ENCODE measurements around the gene TUBGCP2. TPM values are rescaled to one million over a fixed set of nuclear protein-coding genes. Genes with fewer than 3 reads are reported as not detected.

Gene TUBGCP2
- polyA plus RNA-seq, 3 donors: 25.9 to 78.6 (median 39.3) TPM

DNA sequence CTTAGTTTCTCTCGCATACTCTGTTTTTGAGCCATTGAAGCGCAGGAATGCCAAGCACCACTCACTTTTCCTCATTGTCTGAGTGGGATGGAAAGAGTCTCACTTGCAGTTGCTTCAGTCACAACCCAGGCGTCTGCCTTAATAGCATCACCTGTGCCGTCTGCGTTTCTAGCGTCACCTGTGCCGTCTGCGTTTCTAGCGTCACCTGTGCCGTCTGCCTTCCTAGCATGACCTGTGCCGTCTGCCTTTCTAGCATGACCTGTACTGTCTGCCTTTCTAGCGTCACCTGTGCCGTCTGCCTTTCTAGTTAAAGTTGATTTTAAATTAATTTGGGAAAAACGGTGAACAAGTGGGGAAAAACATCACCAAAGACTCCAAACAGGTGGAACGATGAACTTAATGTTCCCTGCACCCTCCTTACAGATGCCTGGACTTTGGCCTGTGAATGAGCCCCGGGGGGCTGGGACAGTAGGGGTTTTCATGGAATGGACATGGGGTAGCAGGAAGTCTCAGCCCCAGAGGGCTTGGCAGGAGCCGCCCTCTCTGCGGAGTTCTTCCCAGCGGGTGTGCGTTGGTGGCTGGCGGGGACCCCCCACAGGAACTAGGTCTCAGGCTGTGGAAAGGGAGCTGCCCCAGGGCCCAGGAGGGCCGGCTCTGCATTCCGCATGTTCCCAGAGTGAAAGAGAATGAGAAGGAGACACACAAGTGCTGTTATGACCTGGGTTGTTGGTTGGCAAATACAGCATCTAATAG lies 3.5 kb upstream of the TUBGCP2 start:
- Histone ChIP-seq H3K9me3 (replicated peaks in 1 of 2; ENCODE audit: control insufficient read depth in 1 of 2, insufficient read depth in 1 of 2, low read length in 2 of 2) (no peaks in the 10 kb centered on the region), H4K20me1 (ENCODE audit: insufficient read depth, low read length) (peaks cover 10% of the 10 kb centered on the region), H3K79me2 (ENCODE audit: insufficient read depth, low read length) (peaks cover 21% of the 10 kb centered on the region), H3K4me2 (replicated peaks; ENCODE audit: extremely low read depth, low read length, poor library complexity, severe bottlenecking) (no peak overlapping the region), H3K27ac (ENCODE audit: low read depth in 1 of 2, low read length in 2 of 2) (no peak overlapping the region), H3K27me3 (ENCODE audit: control insufficient read depth in 2 of 2, insufficient read depth in 2 of 2, low read length in 2 of 2) (no peaks in the 10 kb centered on the region), H2AFZ (ENCODE audit: insufficient read depth, low read depth, low read length, poor library complexity, severe bottlenecking) (no peak overlapping the region), H3K4me1 (ENCODE audit: control insufficient read depth in 1 of 2, insufficient read depth in 2 of 2, low read length in 2 of 2) (peaks cover 15 to 17% of the 10 kb centered on the region in 2 donors), H3K4me3 (replicated peaks in 1 of 3; ENCODE audit: low read depth in 2 of 3, low read length in 3 of 3) (no peak overlapping the region), H3K9ac (ENCODE audit: insufficient read depth, low read length, poor library complexity, severe bottlenecking) (no peak overlapping the region), H3K36me3 (replicated peaks in 1 of 2; ENCODE audit: control insufficient read depth in 1 of 2, insufficient read depth in 2 of 2, low read length in 2 of 2) (peaks cover 25 to 40% of the 10 kb centered on the region in 2 donors)
- intact Hi-C loops (cut with micrococcal nuclease): no loop called here
- TF ChIP-seq CTCF (IDR thresholded peaks at IDR 0.05): no peak
- H3K9me3 Mint-ChIP-seq: peaks cover 0 to 7% (median 6%) of the 10 kb centered on the region in 7 donors
- H3K4me1 Mint-ChIP-seq: peaks cover 14% of the 10 kb centered on the region
- peaks cover 38 to 44% of the 10 kb centered on the region in 2 donors for H3K36me3 Mint-ChIP-seq
- 99% methylated on average over 15 of the region's 23 CpGs for WGBS (ENCODE audit: insufficient coverage)
- H3K27me3 Mint-ChIP-seq (ENCODE audit: low read depth in 3 of 3): peaks cover 5 to 9% (median 7%) of the 10 kb centered on the region in 3 donors
- H3K27ac Mint-ChIP-seq: peak overlapping the region in 2 of 7 donors; percentile 0 to 53
- DNase-seq: no peak
- H3K4me3 Mint-ChIP-seq: no peak overlapping the region

DNA sequence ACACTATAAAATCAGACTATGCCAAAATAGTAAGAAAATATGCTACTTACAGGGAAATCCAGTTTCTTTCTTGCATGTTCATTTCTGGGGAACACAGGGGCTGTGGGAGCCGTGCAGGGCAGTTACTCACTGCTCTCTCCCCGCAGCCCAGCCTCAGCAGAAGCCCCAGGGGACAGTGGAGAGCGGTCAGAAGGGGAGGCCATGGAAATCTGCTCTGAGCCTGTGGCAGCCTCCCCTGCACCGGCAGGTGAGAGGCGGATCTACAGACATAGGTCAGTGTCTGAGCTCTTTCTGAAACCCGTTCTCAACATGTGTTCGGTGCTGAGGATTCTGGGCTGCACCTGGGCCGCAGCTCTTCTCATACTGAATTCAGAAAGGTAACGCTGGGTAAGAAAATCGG lies 2.9 kb upstream of the TUBGCP2 start:
- peaks cover 20% of the 10 kb centered on the region for H3K4me1 Mint-ChIP-seq
- peaks cover 27% of the 10 kb centered on the region for H3K79me2 ChIP-seq (ENCODE audit: insufficient read depth, low read length)
- no peak overlapping the region for H3K4me2 ChIP-seq (replicated peaks; ENCODE audit: extremely low read depth, low read length, poor library complexity, severe bottlenecking)
- H3K9me3 ChIP-seq (replicated peaks in 1 of 2; ENCODE audit: control insufficient read depth in 1 of 2, insufficient read depth in 1 of 2, low read length in 2 of 2): no peaks in the 10 kb centered on the region
- peaks cover 21 to 23% of the 10 kb centered on the region in 2 donors for H3K4me1 ChIP-seq (ENCODE audit: control insufficient read depth in 1 of 2, insufficient read depth in 2 of 2, low read length in 2 of 2)
- no peak overlapping the region for H3K4me3 Mint-ChIP-seq
- TF ChIP-seq CTCF (IDR thresholded peaks at IDR 0.05): no peak
- DNase-seq: no peak
- no peak overlapping the region for H3K4me3 ChIP-seq (replicated peaks in 1 of 3; ENCODE audit: low read depth in 2 of 3, low read length in 3 of 3)
- peaks cover 0 to 7% (median 6%) of the 10 kb centered on the region in 7 donors for H3K9me3 Mint-ChIP-seq
- no peak overlapping the region for H3K9ac ChIP-seq (ENCODE audit: insufficient read depth, low read length, poor library complexity, severe bottlenecking)
- no peak overlapping the region for H2AFZ ChIP-seq (ENCODE audit: insufficient read depth, low read depth, low read length, poor library complexity, severe bottlenecking)
- peaks cover 42 to 49% of the 10 kb centered on the region in 2 donors for H3K36me3 Mint-ChIP-seq
- peak overlapping the region in 2 of 7 donors; percentile 26 to 82 for H3K27ac Mint-ChIP-seq
- peaks cover 25 to 40% of the 10 kb centered on the region in 2 donors for H3K36me3 ChIP-seq (replicated peaks in 1 of 2; ENCODE audit: control insufficient read depth in 1 of 2, insufficient read depth in 2 of 2, low read length in 2 of 2)
- H3K27me3 ChIP-seq (ENCODE audit: control insufficient read depth in 2 of 2, insufficient read depth in 2 of 2, low read length in 2 of 2): no peaks in the 10 kb centered on the region
- H3K27ac ChIP-seq (ENCODE audit: low read depth in 1 of 2, low read length in 2 of 2): no peak overlapping the region
- H3K27me3 Mint-ChIP-seq (ENCODE audit: low read depth in 3 of 3): peaks cover 5 to 9% (median 7%) of the 10 kb centered on the region in 3 donors
- peaks cover 13% of the 10 kb centered on the region for H4K20me1 ChIP-seq (ENCODE audit: insufficient read depth, low read length)
- 98% methylated on average over 10 of the region's 10 CpGs for WGBS (ENCODE audit: insufficient coverage)
- intact Hi-C loops (cut with micrococcal nuclease): no loop called here

All from CD14-positive monocyte (primary cell).